SKM-1 treated with dmso at 0.1 percent for 144 hours (cell line): ENCODE results near the gene MRPL2.

Experiments
- DNase-seq: peaks from one replicate; lab custom pipeline; 2025; ENCODE audit not compliant: unreplicated experiment; lab: John Stamatoyannopoulos, UW

Gene MRPL2

GRCh38 chr6:43059168-43060033, at the start of gene MRPL2, which contains the start of gene KLC4:
Gene MRPL2 (minus strand): TSS chr6:43059434. CDS start chr6:43059381, 53 bp downstream.
Gene KLC4 (plus strand): TSS chr6:43059631. CDS start chr6:43061336, 1,705 bp downstream.
- peak; percentile 98 for DNase-seq

GRCh38 chr6:43107344-43108062, 48.3 kb upstream of the MRPL2 start:
- no peak for DNase-seq

- no peak for DNase-seq
These were observed 46.4 kb upstream of the MRPL2 start for GRCh38 chr6:43105538-43106222.

- DNase-seq, result no peak
These were observed 44.1 kb upstream of the MRPL2 start for GRCh38 chr6:43103253-43103876.

- DNase-seq, result no peak
These were observed 42.3 kb upstream of the MRPL2 start for GRCh38 chr6:43101497-43101896.

GRCh38 chr6:43097502-43097901, 38.3 kb upstream of the MRPL2 start:
- no peak for DNase-seq

- no peak for DNase-seq
These were observed 37.9 kb upstream of the MRPL2 start for GRCh38 chr6:43097098-43097489.

- DNase-seq, result no peak
These were observed 37.3 kb upstream of the MRPL2 start for GRCh38 chr6:43096451-43097097.

GRCh38 chr6:43095939-43096338, 36.7 kb upstream of the MRPL2 start:
- DNase-seq, result no peak

GRCh38 chr6:43093436-43094289, 34.4 kb upstream of the MRPL2 start:
- no peak for DNase-seq

GRCh38 chr6:43092635-43093034, 33.4 kb upstream of the MRPL2 start:
- DNase-seq, result no peak

- DNase-seq, result no peak
These were observed 32.3 kb upstream of the MRPL2 start for GRCh38 chr6:43091436-43091991.

- DNase-seq, result no peak
These were observed 31.8 kb upstream of the MRPL2 start for GRCh38 chr6:43091020-43091419.

- no peak for DNase-seq
These were observed 31.3 kb upstream of the MRPL2 start for GRCh38 chr6:43090559-43090956.

GRCh38 chr6:43089874-43090558, 30.8 kb upstream of the MRPL2 start:
- no peak for DNase-seq

GRCh38 chr6:43089467-43089866, 30.2 kb upstream of the MRPL2 start:
- DNase-seq, result no peak

- DNase-seq, result no peak
These were observed 29.4 kb upstream of the MRPL2 start for GRCh38 chr6:43088654-43089056.

- DNase-seq, result no peak
These were observed 26.9 kb upstream of the MRPL2 start for GRCh38 chr6:43086022-43086658.
